IMR-90 (cell line): ENCODE results near the gene STX1B. TPM values are rescaled to one million over a fixed set of nuclear protein-coding genes. Genes with fewer than 3 reads are reported as not detected.

Experiments used
- ATAC-seq: fragments of 200-7000 bp; cut with Tn5 transposase; 2 replicates; pipeline ENCODE4 v1.9.1; 2020; ENCODE audit warnings: low read depth, mild to moderate bottlenecking, moderate library complexity
- BruUV-seq: library from RNA; stranded (reverse); fragments of 400-500 nt; replicated peaks from 2 replicates; lab custom pipeline; 2021; lab: Mats Ljungman, UMichigan
- CTCF ChIA-PET: fragments of 300-600 bp; formaldehyde crosslinking; extraction: SDS; loops from one replicate; lab custom pipeline; 2021; ENCODE audit warnings: antibody characterized with exemption; lab: Yijun Ruan, JAX
- POLR2A ChIA-PET: fragments of 300-600 bp; sonication (Branson Sonifier 250); formaldehyde crosslinking; loops from one replicate; lab custom pipeline; 2022; ENCODE audit warnings: antibody characterized with exemption; ENCODE audit not compliant: unreplicated experiment; lab: Charles Lee
- DNase-seq: peaks from one replicate; pipeline ENCODE4 v3.0.0; 2013
- H2AFZ ChIP-seq: replicated peaks from 2 replicates; pipeline ENCODE3; 2013; ENCODE audit warnings: low read length, mild to moderate bottlenecking; ENCODE audit not compliant: poor library complexity
- H2AK5ac ChIP-seq: 2 replicates; pipeline ENCODE4 v1.6.1; 2013; ENCODE audit warnings: low read depth, low read length, inconsistent platforms
- H2AK9ac ChIP-seq: replicated peaks from 2 replicates; pipeline ENCODE3; 2013; ENCODE audit warnings: mild to moderate bottlenecking, low read depth, low read length, moderate library complexity; ENCODE audit not compliant: poor library complexity
- H2BK120ac ChIP-seq: 2 replicates; pipeline ENCODE4 v1.6.1; 2013; ENCODE audit warnings: low read depth, low read length, inconsistent platforms
- H2BK15ac ChIP-seq: 3 replicates; pipeline ENCODE4 v1.6.1; 2013; ENCODE audit warnings: low read depth, low read length, inconsistent platforms
- H2BK20ac ChIP-seq: 2 replicates; pipeline ENCODE4 v1.6.1; 2013; ENCODE audit warnings: low read depth, mild to moderate bottlenecking, inconsistent platforms, low read length, moderate library complexity
- H2BK5ac ChIP-seq: 2 replicates; pipeline ENCODE4 v1.6.1; 2013; ENCODE audit warnings: mild to moderate bottlenecking, low read depth, low read length, inconsistent platforms; ENCODE audit not compliant: poor library complexity, severe bottlenecking
- H3K14ac ChIP-seq: replicated peaks from 2 replicates; pipeline ENCODE4 v1.6.1; 2013; ENCODE audit warnings: low read depth, low read length, inconsistent platforms
- H3K18ac ChIP-seq: 2 replicates; pipeline ENCODE4 v1.6.1; 2013; ENCODE audit warnings: low read depth, low read length, control low read depth
- H3K23ac ChIP-seq: 2 replicates; pipeline ENCODE4 v1.6.1; 2013; ENCODE audit warnings: low read depth, low read length, inconsistent platforms
- H3K27ac ChIP-seq: 2 replicates; pipeline ENCODE4 v1.5.1; 2013; ENCODE audit warnings: mild to moderate bottlenecking, control low read depth, low read length; ENCODE audit not compliant: insufficient read depth
- H3K27me3 ChIP-seq: 2 replicates; pipeline ENCODE4 v1.6.1; 2013; ENCODE audit warnings: low read length; ENCODE audit not compliant: control insufficient read depth, insufficient read depth
- H3K36me3 ChIP-seq: 2 replicates; pipeline ENCODE4 v1.6.1; 2013; ENCODE audit warnings: low read length, mixed read lengths; ENCODE audit not compliant: control insufficient read depth, insufficient read depth
- H3K4ac ChIP-seq: 2 replicates; pipeline ENCODE4 v1.6.1; 2013; ENCODE audit warnings: low read depth, low read length, inconsistent platforms
- H3K4me1 ChIP-seq: 2 replicates; pipeline ENCODE4 v1.6.1; 2013; ENCODE audit warnings: low read length, mixed read lengths; ENCODE audit not compliant: control insufficient read depth, insufficient read depth
- H3K4me2 ChIP-seq: 2 replicates; pipeline ENCODE4 v1.6.1; 2013; ENCODE audit warnings: low read depth, mild to moderate bottlenecking, control low read depth, low read length, moderate library complexity
- H3K4me3 ChIP-seq: 2 replicates; pipeline ENCODE4 v1.5.1; 2013; ENCODE audit warnings: low read depth, mild to moderate bottlenecking, control low read depth, low read length, moderate library complexity; ENCODE audit not compliant: insufficient read depth
- H3K56ac ChIP-seq: 2 replicates; pipeline ENCODE4 v1.6.1; 2013; ENCODE audit warnings: low read length, inconsistent platforms; ENCODE audit not compliant: insufficient read depth; ENCODE audit errors: extremely low read depth
- H3K79me1 ChIP-seq, 2 experiments: 2 replicates each; pipeline ENCODE4 v1.6.1; 2013; ENCODE audit warnings: low read length in 2 of 2, inconsistent platforms in 1 of 2, low read depth in 1 of 2
- H3K9ac ChIP-seq: 2 replicates; pipeline ENCODE4 v1.6.1; 2013; ENCODE audit warnings: low read depth, low read length, control low read depth
- H3K9me1 ChIP-seq: 2 replicates; pipeline ENCODE4 v1.6.1; 2013; ENCODE audit warnings: low read length, inconsistent platforms; ENCODE audit not compliant: insufficient read depth
- H3K9me3 ChIP-seq: 2 replicates; pipeline ENCODE4 v1.6.1; 2013; ENCODE audit warnings: low read length; ENCODE audit not compliant: control insufficient read depth, insufficient read depth
- H4K20me1 ChIP-seq: 2 replicates; pipeline ENCODE4 v1.6.1; 2013; ENCODE audit warnings: low read length, inconsistent platforms; ENCODE audit not compliant: insufficient read depth
- H4K5ac ChIP-seq: 2 replicates; pipeline ENCODE4 v1.6.1; 2013; ENCODE audit warnings: mild to moderate bottlenecking, low read depth, low read length, control low read depth
- H4K8ac ChIP-seq, 2 experiments: 2 replicates each; pipeline ENCODE4 v1.6.1; 2013; ENCODE audit warnings: low read depth in 2 of 2, low read length in 2 of 2, control low read depth in 1 of 2, inconsistent platforms in 1 of 2
- H4K91ac ChIP-seq: 2 replicates; pipeline ENCODE4 v1.6.1; 2013; ENCODE audit warnings: low read depth, low read length, inconsistent platforms; ENCODE audit not compliant: insufficient read depth
- MAZ ChIP-seq: IDR thresholded peaks from 2 replicates; pipeline ENCODE4 v1.6.1; 2012; ENCODE audit warnings: low read depth, mild to moderate bottlenecking, low read length, improper control_type of control experiment, moderate library complexity, borderline replicate concordance
- NFE2L2 ChIP-seq: fragments of 150-350 bp; IDR thresholded peaks from 2 replicates; pipeline ENCODE4 v1.6.1; 2016; ENCODE audit warnings: low read depth, mild to moderate bottlenecking, low read length
- RCOR1 ChIP-seq: IDR thresholded peaks from 2 replicates; pipeline ENCODE4 v1.6.1; 2012; ENCODE audit warnings: mild to moderate bottlenecking, low read length, improper control_type of control experiment; ENCODE audit not compliant: insufficient replicate concordance
- WGBS, 2 experiments: methylation state at CpG; one replicate each; pipeline versions ENCODE4 v1.1.5 to v1.1.7; 2013; ENCODE audit warnings: missing lambda C conversion rate in 2 of 2; ENCODE audit not compliant: insufficient read length in 1 of 2; ENCODE audit errors: extremely low coverage in 2 of 2; 5-methylcytosine and 5-hydroxymethylcytosine counted together
- dilution Hi-C: fragments of 300-500 bp; cut with HindIII; formaldehyde crosslinking; loops from one replicate; pipeline ENCODE4 v1.14.3; 2018; ENCODE audit warnings: low sequenced_read_pairs; ENCODE audit not compliant: unreplicated experiment
- in situ Hi-C: fragments of 300-500 bp; cut with MboI; formaldehyde crosslinking; loops from 3 replicates; pipeline ENCODE4 v1.14.3; 2019; ENCODE audit warnings: low sequenced_read_pairs, inconsistent platforms, mixed read lengths
- intact Hi-C: fragments of 100-400 bp; cut with micrococcal nuclease; formaldehyde crosslinking; loops from 2 replicates; pipeline ENCODE4 v1.10.0; 2022
- polyA plus RNA-seq, 3 experiments: library from polyadenylated mRNA; depleted of rRNA; stranded (reverse); fragments of >200 nt; gene quantifications; 2 replicates each; pipeline ENCODE4 v1.2.3, GENCODE V29; 2012; ENCODE audit warnings: low replicate concordance in 1 of 3
- total RNA-seq: library from RNA; depleted of rRNA; stranded (reverse); fragments of >200 nt; gene quantifications from 2 replicates; pipeline ENCODE4 v1.2.3, GENCODE V29; 2012
- TF ChIP-seq, protein P1 (sequence below): conservative IDR thresholded peaks from 2 replicates; pipeline ENCODE4 v1.5.1; 2012; ENCODE audit warnings: mild to moderate bottlenecking, low read depth, low read length, improper control_type of control experiment
- TF ChIP-seq, protein P2 (sequence below): fragments of 150-350 bp; IDR thresholded peaks from 2 replicates; pipeline ENCODE4 v1.6.1; 2017; ENCODE audit warnings: mild to moderate bottlenecking, antibody characterized with exemption, low read length, low read depth
- TF ChIP-seq, protein P3 (sequence below): fragments of 150-350 bp; IDR thresholded peaks from 2 replicates; pipeline ENCODE4 v1.6.1; 2016; ENCODE audit warnings: low read depth, mild to moderate bottlenecking, low read length, moderate library complexity, borderline replicate concordance

The STX1B gene
- total and polyA plus RNA-seq, 2 of the 4 experiments (the other 2 are of a cell fraction): 3.9 to 14.9 TPM

GRCh38 chr16:30956601-30957455, 53.6 kb downstream of the STX1B start:
- Histone ChIP-seq H4K5ac (peak overlapping the region; percentile 81), H3K4me3 (peak overlapping the region; percentile 61), H2BK20ac (peak overlapping the region; percentile 6; the same call in 1 of the 2 replicates), H3K79me1 (peaks cover 33 to 40% of the 10 kb centered on the region in 2 experiments), H3K18ac (peak overlapping the region; percentile 66), H4K91ac (peak overlapping the region; percentile 92), H3K27me3 (no peaks in the 10 kb centered on the region), H2BK15ac (peak overlapping the region; percentile 88; the same call in 1 of the 3 replicates), H3K9me1 (no peaks in the 10 kb centered on the region; the same call in 1 of the 2 replicates), H3K9ac (peak overlapping the region; percentile 95), H2BK120ac (peak overlapping the region; percentile 89), H4K20me1 (peaks cover 12% of the 10 kb centered on the region; the same call in 1 of the 2 replicates), H2AFZ (peak overlapping the region; percentile 99), H3K4ac (peak overlapping the region; percentile 98), H4K8ac (peak overlapping the region; percentile 95 to 98), H2AK9ac (peak overlapping the region; percentile 94), H3K4me1 (peaks cover 6% of the 10 kb centered on the region), H2AK5ac (peak overlapping the region; percentile 68; the same call in 1 of the 2 replicates), H3K9me3 (no peaks in the 10 kb centered on the region), H3K36me3 (peaks cover 23% of the 10 kb centered on the region), H2BK5ac (peak overlapping the region; percentile 89), H3K4me2 (peak overlapping the region; percentile 73), H3K14ac (peak overlapping the region; percentile 96), H3K23ac (peak overlapping the region; percentile 94; the same call in 1 of the 2 replicates), H3K56ac (peak overlapping the region; percentile 99), H3K27ac (peak overlapping the region; percentile 93)
- ATAC-seq: peak; percentile 73
- 23% methylated on average over 20 of the region's 42 CpGs; no CpG with 5 or more reads in 1 of the 2 experiments for WGBS, 2 experiments
- dilution Hi-C loops (no loop called here), in situ Hi-C loops (no loop called here), intact Hi-C loops (loop anchor here (1.0 to 10.0 kb wide), 3 partner anchors 118 to 908 kb away; partner anchors contain the start of genes ZNF646 and ZNF668)
- POLR2A ChIA-PET: no interaction called here
- no TSS peak for BruUV-seq
- CTCF ChIA-PET: interaction anchor here (0.6 kb wide), 1 partner anchor 511 kb away, joined by 3 read pairs; no protein-coding TSS in a partner anchor
- TF ChIP-seq, protein P1, sequence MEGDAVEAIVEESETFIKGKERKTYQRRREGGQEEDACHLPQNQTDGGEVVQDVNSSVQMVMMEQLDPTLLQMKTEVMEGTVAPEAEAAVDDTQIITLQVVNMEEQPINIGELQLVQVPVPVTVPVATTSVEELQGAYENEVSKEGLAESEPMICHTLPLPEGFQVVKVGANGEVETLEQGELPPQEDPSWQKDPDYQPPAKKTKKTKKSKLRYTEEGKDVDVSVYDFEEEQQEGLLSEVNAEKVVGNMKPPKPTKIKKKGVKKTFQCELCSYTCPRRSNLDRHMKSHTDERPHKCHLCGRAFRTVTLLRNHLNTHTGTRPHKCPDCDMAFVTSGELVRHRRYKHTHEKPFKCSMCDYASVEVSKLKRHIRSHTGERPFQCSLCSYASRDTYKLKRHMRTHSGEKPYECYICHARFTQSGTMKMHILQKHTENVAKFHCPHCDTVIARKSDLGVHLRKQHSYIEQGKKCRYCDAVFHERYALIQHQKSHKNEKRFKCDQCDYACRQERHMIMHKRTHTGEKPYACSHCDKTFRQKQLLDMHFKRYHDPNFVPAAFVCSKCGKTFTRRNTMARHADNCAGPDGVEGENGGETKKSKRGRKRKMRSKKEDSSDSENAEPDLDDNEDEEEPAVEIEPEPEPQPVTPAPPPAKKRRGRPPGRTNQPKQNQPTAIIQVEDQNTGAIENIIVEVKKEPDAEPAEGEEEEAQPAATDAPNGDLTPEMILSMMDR: 0 out of 2 replicates have a peak, but pooled peaks have one; percentile 24
- TF ChIP-seq, protein P2, sequence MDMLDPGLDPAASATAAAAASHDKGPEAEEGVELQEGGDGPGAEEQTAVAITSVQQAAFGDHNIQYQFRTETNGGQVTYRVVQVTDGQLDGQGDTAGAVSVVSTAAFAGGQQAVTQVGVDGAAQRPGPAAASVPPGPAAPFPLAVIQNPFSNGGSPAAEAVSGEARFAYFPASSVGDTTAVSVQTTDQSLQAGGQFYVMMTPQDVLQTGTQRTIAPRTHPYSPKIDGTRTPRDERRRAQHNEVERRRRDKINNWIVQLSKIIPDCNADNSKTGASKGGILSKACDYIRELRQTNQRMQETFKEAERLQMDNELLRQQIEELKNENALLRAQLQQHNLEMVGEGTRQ: no peak
- TF ChIP-seq MAZ: peak; percentile 76; the same call in 1 of the 2 replicates
- peak; percentile 85 for TF ChIP-seq RCOR1
- TF ChIP-seq, protein P3, sequence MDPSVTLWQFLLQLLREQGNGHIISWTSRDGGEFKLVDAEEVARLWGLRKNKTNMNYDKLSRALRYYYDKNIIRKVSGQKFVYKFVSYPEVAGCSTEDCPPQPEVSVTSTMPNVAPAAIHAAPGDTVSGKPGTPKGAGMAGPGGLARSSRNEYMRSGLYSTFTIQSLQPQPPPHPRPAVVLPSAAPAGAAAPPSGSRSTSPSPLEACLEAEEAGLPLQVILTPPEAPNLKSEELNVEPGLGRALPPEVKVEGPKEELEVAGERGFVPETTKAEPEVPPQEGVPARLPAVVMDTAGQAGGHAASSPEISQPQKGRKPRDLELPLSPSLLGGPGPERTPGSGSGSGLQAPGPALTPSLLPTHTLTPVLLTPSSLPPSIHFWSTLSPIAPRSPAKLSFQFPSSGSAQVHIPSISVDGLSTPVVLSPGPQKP: no peak
- TF ChIP-seq NFE2L2: peak; percentile 22; the same call in 1 of the 2 replicates
- DNase-seq: peak; percentile 81
